ENCODE results near the gene HORMAD2. TPM values are rescaled to one million over a fixed set of nuclear protein-coding genes. Genes with fewer than 3 reads are reported as not detected.

The HORMAD2 gene
- total RNA-seq, 4 donors from 2014 or later, result not detected

DNA sequence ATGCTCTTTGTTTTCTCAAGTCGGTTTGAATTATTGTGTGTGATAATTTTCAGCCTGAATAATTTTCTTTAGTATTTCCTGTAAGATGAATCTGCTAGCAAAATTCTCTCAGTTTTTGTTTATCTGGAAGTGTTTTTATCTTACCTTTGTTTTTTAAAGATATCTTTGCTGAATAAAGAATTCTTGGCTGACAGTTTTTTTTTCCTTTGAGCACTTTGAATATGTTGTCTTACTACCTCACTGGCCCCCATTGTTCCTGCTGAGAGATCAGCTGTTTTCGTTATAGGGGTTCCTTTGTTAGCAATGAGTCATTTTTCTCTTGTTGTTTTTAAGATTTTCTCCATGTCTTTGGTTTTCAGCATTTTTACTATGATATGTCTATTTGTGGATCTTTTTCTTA, 63.0 kb downstream of the HORMAD2 start:
- WGBS, 2 donors, result 82 to 91% methylated on average over 2 of the region's 2 CpGs

DNA sequence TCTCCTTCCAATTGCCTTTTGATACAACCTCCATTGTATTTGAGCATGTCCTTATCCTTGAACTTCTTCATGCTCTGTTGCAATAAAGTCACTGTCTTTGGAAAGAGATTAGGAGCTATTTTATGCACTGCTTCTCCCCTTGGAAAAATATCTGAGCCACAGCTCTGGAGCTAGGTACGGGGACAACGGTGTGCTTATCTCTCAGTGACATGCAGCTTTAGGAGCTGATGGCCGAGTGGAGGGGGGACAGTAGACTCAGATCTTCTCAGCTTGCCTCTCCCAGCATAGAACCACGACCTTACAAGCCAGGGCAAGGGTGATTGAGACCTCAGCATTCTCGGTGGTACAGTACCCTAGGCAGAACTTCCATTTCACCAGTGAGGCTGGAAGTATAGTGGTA, 64.1 kb downstream of the HORMAD2 start:
- Histone ChIP-seq H3K27ac (no peak overlapping the region), H3K27me3 (no peaks in the 10 kb centered on the region), H3K4me3 (replicated peaks in 1 of 3) (no peak overlapping the region), H3K36me3 (no peaks in the 10 kb centered on the region), H3K9me3 (no peaks in the 10 kb centered on the region), H3K4me1 (no peaks in the 10 kb centered on the region)
- TF ChIP-seq, protein P1, sequence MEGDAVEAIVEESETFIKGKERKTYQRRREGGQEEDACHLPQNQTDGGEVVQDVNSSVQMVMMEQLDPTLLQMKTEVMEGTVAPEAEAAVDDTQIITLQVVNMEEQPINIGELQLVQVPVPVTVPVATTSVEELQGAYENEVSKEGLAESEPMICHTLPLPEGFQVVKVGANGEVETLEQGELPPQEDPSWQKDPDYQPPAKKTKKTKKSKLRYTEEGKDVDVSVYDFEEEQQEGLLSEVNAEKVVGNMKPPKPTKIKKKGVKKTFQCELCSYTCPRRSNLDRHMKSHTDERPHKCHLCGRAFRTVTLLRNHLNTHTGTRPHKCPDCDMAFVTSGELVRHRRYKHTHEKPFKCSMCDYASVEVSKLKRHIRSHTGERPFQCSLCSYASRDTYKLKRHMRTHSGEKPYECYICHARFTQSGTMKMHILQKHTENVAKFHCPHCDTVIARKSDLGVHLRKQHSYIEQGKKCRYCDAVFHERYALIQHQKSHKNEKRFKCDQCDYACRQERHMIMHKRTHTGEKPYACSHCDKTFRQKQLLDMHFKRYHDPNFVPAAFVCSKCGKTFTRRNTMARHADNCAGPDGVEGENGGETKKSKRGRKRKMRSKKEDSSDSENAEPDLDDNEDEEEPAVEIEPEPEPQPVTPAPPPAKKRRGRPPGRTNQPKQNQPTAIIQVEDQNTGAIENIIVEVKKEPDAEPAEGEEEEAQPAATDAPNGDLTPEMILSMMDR (IDR thresholded peaks at IDR 0.05), result no peak
- no peak for TF ChIP-seq POLR2A (IDR thresholded peaks at IDR 0.05)
- no peak for DNase-seq
- intact Hi-C loops (cut with DNase I), result no loop called here
- 84 to 90% methylated on average over 5 of the region's 5 CpGs for WGBS, 2 donors

More for the DNA sequence above, 63.0 kb downstream of the HORMAD2 start:
- Histone ChIP-seq H3K36me3 (no peaks in the 10 kb centered on the region), H3K4me3 (replicated peaks in 1 of 3) (no peak overlapping the region), H3K4me1 (no peaks in the 10 kb centered on the region), H3K27me3 (no peaks in the 10 kb centered on the region), H3K27ac (no peak overlapping the region), H3K9me3 (no peaks in the 10 kb centered on the region)
- intact Hi-C loops (cut with DNase I), result no loop called here
- TF ChIP-seq, protein P1 (IDR thresholded peaks at IDR 0.05), result no peak
- TF ChIP-seq POLR2A (IDR thresholded peaks at IDR 0.05), result no peak
- DNase-seq, result no peak

DNA sequence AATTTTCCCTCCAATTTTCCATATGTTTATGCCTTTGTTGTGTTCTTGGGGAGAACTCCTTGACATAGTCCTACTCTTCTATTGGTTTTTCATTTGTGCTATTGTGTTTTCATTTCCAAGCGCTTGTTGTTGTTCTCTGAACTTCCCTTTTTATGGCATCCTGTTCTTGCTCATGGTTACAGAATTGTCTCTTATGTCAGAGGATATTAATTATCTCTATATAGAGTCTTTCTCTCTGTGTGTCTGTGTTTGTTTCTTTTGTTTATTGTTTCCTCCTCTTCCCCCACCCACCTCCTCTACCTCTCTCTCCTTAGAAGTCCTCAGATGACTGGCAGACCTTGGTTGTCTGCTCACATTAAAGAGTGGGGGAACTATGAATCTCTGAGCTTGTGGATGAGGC, 69.9 kb downstream of the HORMAD2 start:
- Histone ChIP-seq H3K4me1 (no peaks in the 10 kb centered on the region), H3K9me3 (no peaks in the 10 kb centered on the region), H3K36me3 (no peaks in the 10 kb centered on the region), H3K27me3 (no peaks in the 10 kb centered on the region), H3K4me3 (replicated peaks in 1 of 3) (no peak overlapping the region), H3K27ac (no peak overlapping the region)
- TF ChIP-seq POLR2A (IDR thresholded peaks at IDR 0.05), result no peak
- TF ChIP-seq, protein P1 (IDR thresholded peaks at IDR 0.05), result no peak
- intact Hi-C loops (cut with DNase I), result no loop called here
- DNase-seq, result no peak
- 77 to 84% methylated on average over 1 of the region's 1 CpG for WGBS, 2 donors

DNA sequence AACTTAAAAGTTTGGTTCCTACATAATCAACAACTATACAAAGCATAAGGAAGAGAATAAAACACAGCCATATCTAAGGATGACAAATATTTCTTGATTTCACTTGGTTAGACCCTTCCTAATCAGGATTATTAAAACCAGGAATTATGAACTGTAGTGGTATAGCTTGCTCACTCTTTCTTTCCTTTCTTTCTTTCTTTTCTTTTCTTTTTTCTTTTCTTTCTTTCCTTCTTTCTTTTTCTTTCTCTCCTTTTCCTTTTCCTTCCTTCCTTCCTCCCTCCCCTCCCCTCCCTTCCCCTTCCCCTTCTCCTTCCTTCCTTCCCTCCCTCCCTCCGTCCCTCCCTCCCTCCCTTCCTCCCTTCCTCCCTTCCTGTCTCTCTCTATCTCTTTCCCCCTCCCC, 78.0 kb downstream of the HORMAD2 start:
- intact Hi-C loops (cut with DNase I), result no loop called here
- 87 to 100% methylated on average over 1 of the region's 1 CpG for WGBS, 2 donors
- no peaks in the 10 kb centered on the region for H3K27me3 ChIP-seq
- TF ChIP-seq, protein P1 (IDR thresholded peaks at IDR 0.05), result no peak
- TF ChIP-seq POLR2A (IDR thresholded peaks at IDR 0.05), result no peak
- no peaks in the 10 kb centered on the region for H3K36me3 ChIP-seq
- no peaks in the 10 kb centered on the region for H3K9me3 ChIP-seq
- no peak for DNase-seq
- H3K4me3 ChIP-seq (replicated peaks in 1 of 3), result no peak overlapping the region
- no peak overlapping the region for H3K27ac ChIP-seq
- H3K4me1 ChIP-seq, result peaks cover 7 to 11% of the 10 kb centered on the region in 2 donors

DNA sequence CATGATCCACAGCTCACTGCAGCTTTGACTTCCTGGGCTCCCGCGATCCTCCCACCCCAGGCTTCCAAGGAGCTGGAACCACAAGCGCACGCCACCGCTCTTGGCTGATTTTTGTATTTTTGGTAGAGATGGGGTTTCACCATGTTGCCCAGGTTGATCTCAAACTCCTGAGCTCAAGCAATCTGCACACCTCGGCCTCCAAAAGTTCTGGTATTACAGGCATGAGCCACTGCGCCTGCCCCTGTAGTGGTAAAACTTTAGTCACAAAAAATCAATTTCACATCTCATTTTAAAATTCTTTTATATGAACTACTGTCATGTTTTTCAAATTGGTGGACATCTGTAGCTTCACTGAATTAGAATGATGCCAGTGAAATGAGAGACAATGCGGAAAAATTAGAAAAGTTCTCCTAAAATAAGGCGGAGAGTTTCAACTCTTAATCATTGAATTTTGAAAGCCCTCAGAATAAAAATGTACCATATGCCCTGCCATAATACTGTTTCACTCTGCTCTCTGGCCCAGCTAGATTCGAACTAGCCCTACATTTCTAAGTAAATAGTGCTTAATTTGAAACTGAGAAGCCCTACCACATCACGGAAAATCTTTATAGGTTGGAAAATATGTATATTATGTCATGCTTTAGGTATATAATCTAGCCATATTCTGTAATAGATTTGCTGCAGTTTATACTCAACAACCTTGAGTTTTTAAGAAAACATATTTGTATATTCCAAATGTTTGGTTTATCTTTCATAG, 78.7 kb downstream of the HORMAD2 start:
- DNase-seq, result peak in 1 of 2 donors; percentile 19
- no peaks in the 10 kb centered on the region for H3K9me3 ChIP-seq
- H3K27me3 ChIP-seq, result no peaks in the 10 kb centered on the region
- intact Hi-C loops (cut with DNase I), result no loop called here
- no peak for TF ChIP-seq POLR2A (IDR thresholded peaks at IDR 0.05)
- TF ChIP-seq, protein P1 (IDR thresholded peaks at IDR 0.05), result no peak
- H3K27ac ChIP-seq, result peak overlapping the region in 2 of 3 donors; percentile 5 to 70
- H3K4me1 ChIP-seq, result peaks cover 7 to 11% of the 10 kb centered on the region in 2 donors
- WGBS, 2 donors, result 92 to 94% methylated on average over 11 of the region's 11 CpGs
- no peaks in the 10 kb centered on the region for H3K36me3 ChIP-seq
- H3K4me3 ChIP-seq (replicated peaks in 1 of 3), result no peak overlapping the region

Data from thyroid gland (tissue), 4 donors.